Measurements from ENCODE around the gene MAP3K20. TPM values are rescaled to one million over a fixed set of nuclear protein-coding genes. Genes with fewer than 3 reads are reported as not detected.
A peak's percentile ranks its signal among the peaks of the same experiment; 100 is the strongest.
"Not testable (repeated sequence)": the region's sequence is repeated elsewhere in the genome, so short reads cannot be mapped to it uniquely, and the experiment has no call there.

Gene MAP3K20
- total RNA-seq, 4 donors from 2014 or later = 24.7 to 40.2 (median 33.8) TPM

DNA sequence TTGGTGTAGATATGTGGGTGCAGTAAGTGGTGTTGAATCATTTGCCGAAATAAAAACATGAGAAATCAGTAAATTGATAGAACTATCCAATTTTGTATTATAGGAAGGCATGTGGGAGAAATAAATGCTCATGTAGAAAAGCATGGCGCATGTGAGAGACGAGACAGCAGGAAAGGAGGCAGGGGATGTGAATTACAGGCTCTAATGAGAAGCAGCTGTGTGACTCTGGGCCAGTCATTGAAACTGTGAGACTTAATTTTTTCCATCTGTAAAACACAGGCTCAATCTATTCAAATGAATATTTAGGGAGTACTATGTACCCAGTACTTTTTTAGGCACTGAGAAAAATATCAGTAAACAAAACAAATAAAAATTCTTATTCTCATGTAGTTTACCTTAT is 42.6 kb upstream of the MAP3K20 start:
- no peak overlapping the region for H3K27ac ChIP-seq
- no peaks in the 10 kb centered on the region for H3K36me3 ChIP-seq
- H3K9me3 ChIP-seq = no peaks in the 10 kb centered on the region
- no peaks in the 10 kb centered on the region for H3K27me3 ChIP-seq
- intact Hi-C loops (cut with DNase I; ENCODE audit: low total_unique reads) (no loop called here), in situ Hi-C loops (cut with MboI; ENCODE audit: low pct_ligation_motif_present in 1 of 4, low pct_unique_long_range_greater_than_20kb in 1 of 4, low sequenced_read_pairs in 3 of 4) (loop anchor here in 3 of 4 donors (10.0 to 25.0 kb wide), 4 partner anchors 182 to 1304 kb away; partner anchors contain the start of genes CDCA7 (in 1 of the 3) and SP9 (in 1 of the 3))
- H3K4me3 ChIP-seq = no peak overlapping the region
- TF ChIP-seq EP300 (IDR thresholded peaks at IDR 0.05; ENCODE audit: low read depth) (no peak), POLR2A (IDR thresholded peaks at IDR 0.05) (no peak), POLR2AphosphoS5 (IDR thresholded peaks at IDR 0.05) (no peak)
- TF ChIP-seq, protein P1, sequence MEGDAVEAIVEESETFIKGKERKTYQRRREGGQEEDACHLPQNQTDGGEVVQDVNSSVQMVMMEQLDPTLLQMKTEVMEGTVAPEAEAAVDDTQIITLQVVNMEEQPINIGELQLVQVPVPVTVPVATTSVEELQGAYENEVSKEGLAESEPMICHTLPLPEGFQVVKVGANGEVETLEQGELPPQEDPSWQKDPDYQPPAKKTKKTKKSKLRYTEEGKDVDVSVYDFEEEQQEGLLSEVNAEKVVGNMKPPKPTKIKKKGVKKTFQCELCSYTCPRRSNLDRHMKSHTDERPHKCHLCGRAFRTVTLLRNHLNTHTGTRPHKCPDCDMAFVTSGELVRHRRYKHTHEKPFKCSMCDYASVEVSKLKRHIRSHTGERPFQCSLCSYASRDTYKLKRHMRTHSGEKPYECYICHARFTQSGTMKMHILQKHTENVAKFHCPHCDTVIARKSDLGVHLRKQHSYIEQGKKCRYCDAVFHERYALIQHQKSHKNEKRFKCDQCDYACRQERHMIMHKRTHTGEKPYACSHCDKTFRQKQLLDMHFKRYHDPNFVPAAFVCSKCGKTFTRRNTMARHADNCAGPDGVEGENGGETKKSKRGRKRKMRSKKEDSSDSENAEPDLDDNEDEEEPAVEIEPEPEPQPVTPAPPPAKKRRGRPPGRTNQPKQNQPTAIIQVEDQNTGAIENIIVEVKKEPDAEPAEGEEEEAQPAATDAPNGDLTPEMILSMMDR (IDR thresholded peaks at IDR 0.05) = no peak
- 86% methylated on average over 3 of the region's 3 CpGs; no CpG with 5 or more reads in 1 of the 2 donors for whole genome bisulfite sequencing, 2 donors (ENCODE audit: low coverage in 1 of 2)
- H3K4me1 ChIP-seq = peaks cover 6 to 27% (median 19%) of the 10 kb centered on the region in 4 donors
- DNase-seq = no peak

DNA sequence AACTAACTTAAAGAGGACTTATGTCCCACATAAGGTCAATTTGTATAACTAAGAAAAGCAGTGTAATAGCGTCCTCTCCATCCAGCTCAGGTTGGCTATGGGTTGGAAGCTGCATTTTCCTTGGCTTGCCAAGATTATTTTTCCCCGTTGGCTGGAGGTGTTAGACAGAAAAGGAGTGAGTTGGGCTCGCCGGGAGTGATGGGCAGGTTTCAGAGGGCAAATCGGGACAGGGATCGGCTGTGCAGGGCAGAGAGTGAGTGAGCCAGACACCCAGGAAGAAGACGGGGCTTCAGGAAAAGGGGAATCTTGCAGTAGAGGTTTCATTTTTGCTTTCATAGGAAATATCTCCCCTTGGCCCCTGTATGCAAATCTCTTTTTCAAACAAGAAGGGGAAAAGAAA is 41.5 kb upstream of the MAP3K20 start:
- Histone ChIP-seq H3K4me3 (no peak overlapping the region), H3K4me1 (peaks cover 0 to 19% (median 10%) of the 10 kb centered on the region in 4 donors), H3K27ac (no peak overlapping the region), H3K27me3 (no peaks in the 10 kb centered on the region), H3K36me3 (no peaks in the 10 kb centered on the region), H3K9me3 (no peaks in the 10 kb centered on the region)
- TF ChIP-seq POLR2AphosphoS5 (IDR thresholded peaks at IDR 0.05) = no peak
- no peak for TF ChIP-seq POLR2A (IDR thresholded peaks at IDR 0.05)
- TF ChIP-seq, protein P1 (IDR thresholded peaks at IDR 0.05) = no peak
- no peak for TF ChIP-seq EP300 (IDR thresholded peaks at IDR 0.05; ENCODE audit: low read depth)
- no peak for DNase-seq
- in situ Hi-C loops (cut with MboI; ENCODE audit: low pct_ligation_motif_present in 1 of 4, low pct_unique_long_range_greater_than_20kb in 1 of 4, low sequenced_read_pairs in 3 of 4) (loop anchor here in 3 of 4 donors (10.0 to 25.0 kb wide), 4 partner anchors 181 to 1303 kb away; partner anchors contain the start of genes CDCA7 (in 1 of the 3) and SP9 (in 1 of the 3)), intact Hi-C loops (cut with DNase I; ENCODE audit: low total_unique reads) (no loop called here)
- 74% methylated on average over 7 of the region's 7 CpGs; no CpG with 5 or more reads in 1 of the 2 donors for WGBS, 2 donors (ENCODE audit: low coverage in 1 of 2)

DNA sequence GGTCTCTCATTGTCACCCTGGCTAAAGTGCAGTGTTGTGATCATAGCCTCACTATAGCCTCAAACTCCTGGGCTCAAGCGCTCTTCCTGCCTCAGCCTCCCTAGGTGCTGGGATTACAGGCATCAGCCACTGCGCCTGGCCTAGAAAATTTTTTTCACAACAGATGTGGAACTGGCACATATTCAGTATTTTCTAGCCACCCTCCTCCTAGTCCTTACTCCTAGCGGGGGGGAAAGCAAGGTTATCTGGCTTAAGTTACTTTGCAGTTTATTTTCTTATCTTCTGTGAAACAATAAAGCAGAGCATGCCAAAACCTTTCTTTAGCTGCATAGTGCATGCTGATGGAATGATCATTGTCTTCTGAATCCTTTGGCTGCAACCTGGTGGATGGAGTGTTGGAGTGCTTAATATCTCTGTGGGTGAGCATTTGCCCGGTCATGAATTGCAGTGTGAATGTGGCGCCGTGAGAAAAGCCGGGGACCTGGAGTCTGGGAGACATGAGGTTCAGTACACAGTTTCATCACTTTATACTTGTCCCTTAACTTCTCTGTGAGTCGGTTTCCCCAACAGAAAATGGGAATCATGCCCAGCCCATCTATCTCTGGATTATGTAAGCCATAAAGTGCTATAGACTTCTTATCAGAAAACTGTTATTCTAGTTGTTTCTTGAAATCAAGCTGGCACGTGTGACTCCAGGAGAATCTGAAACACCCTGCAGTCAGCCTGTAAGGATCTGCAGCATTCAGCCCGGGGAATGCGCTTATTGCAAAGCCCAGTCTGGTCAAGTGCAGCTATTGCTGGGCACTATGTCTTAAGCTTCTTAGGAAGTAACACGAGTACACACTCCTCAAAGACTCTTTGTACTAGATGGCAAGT is 38.2 kb upstream of the MAP3K20 start:
- TF ChIP-seq EP300 (IDR thresholded peaks at IDR 0.05; ENCODE audit: low read depth) (no peak), POLR2AphosphoS5 (IDR thresholded peaks at IDR 0.05) (no peak), POLR2A (IDR thresholded peaks at IDR 0.05) (no peak)
- TF ChIP-seq, protein P1 (IDR thresholded peaks at IDR 0.05) = no peak
- in situ Hi-C loops (cut with MboI; ENCODE audit: low pct_ligation_motif_present in 1 of 4, low pct_unique_long_range_greater_than_20kb in 1 of 4, low sequenced_read_pairs in 3 of 4) = loop anchor here in 3 of 4 donors (10.0 to 25.0 kb wide), 4 partner anchors 177 to 1300 kb away; partner anchors contain the start of genes CDCA7 (in 1 of the 3) and SP9 (in 1 of the 3)
- H3K27ac ChIP-seq = peak overlapping the region in 1 of 4 donors; percentile 29

DNA sequence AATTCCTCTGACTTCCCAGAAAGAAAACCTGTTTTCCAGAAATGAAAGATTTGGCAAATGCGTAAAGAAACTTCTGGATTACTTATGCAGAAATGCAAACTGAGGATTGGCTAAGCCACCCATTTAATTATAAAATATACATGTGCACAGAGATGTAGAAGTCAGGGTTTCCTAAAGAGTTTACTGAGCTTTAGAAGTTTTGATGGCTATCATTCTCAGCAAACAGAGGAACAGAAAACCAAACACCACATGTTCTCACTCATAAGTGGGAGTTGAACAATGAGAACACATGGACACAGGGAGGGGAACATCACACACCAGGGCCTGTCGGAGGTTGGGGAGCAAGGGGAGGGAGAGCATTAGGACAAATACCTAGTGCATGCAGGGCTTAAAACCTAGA is 37.4 kb upstream of the MAP3K20 start:
- Histone ChIP-seq H3K27ac (peak overlapping the region in 1 of 4 donors; percentile 29), H3K4me1 (peaks cover 0 to 16% (median 9%) of the 10 kb centered on the region in 4 donors)
- WGBS, 2 donors (ENCODE audit: low coverage in 1 of 2) = 77 to 100% methylated on average over 1 to 2 of the region's 2 CpGs
- H3K9me3 ChIP-seq; H3K36me3 ChIP-seq; H3K27me3 ChIP-seq; intact Hi-C loops (cut with DNase I; ENCODE audit: low total_unique reads); DNase-seq; H3K4me3 ChIP-seq: not testable (repeated sequence)
- in situ Hi-C loops (cut with MboI; ENCODE audit: low pct_ligation_motif_present in 1 of 4, low pct_unique_long_range_greater_than_20kb in 1 of 4, low sequenced_read_pairs in 3 of 4) = loop anchor here in 3 of 4 donors (10.0 to 25.0 kb wide), 4 partner anchors 177 to 1299 kb away; partner anchors contain the start of genes CDCA7 (in 1 of the 3) and SP9 (in 1 of the 3)

More for the DNA sequence above, 38.2 kb upstream of the MAP3K20 start:
- H3K9me3 ChIP-seq = no peaks in the 10 kb centered on the region
- intact Hi-C loops (cut with DNase I; ENCODE audit: low total_unique reads) = no loop called here
- H3K4me1 ChIP-seq = peaks cover 0 to 16% (median 9%) of the 10 kb centered on the region in 4 donors
- H3K36me3 ChIP-seq = no peaks in the 10 kb centered on the region
- DNase-seq = no peak
- WGBS, 2 donors (ENCODE audit: low coverage in 1 of 2) = 48 to 56% methylated on average over 5 to 12 of the region's 12 CpGs
- H3K27me3 ChIP-seq = no peaks in the 10 kb centered on the region
- H3K4me3 ChIP-seq = no peak overlapping the region

Measured in transverse colon (tissue), 4 donors.